Fibroblast of skin of left biceps (primary cell): Measurements from ENCODE around the gene GPRIN3.
"Not testable (repeated sequence)": the region's sequence is repeated elsewhere in the genome, so short reads cannot be mapped to it uniquely, and the experiment has no call there.

Source experiments
- DNase-seq, 2 experiments: peaks; one replicate each; pipeline ENCODE4 v3.0.0-alpha.2; 2013; ENCODE audit warnings: low read depth in 2 of 2

The GPRIN3 gene

DNA sequence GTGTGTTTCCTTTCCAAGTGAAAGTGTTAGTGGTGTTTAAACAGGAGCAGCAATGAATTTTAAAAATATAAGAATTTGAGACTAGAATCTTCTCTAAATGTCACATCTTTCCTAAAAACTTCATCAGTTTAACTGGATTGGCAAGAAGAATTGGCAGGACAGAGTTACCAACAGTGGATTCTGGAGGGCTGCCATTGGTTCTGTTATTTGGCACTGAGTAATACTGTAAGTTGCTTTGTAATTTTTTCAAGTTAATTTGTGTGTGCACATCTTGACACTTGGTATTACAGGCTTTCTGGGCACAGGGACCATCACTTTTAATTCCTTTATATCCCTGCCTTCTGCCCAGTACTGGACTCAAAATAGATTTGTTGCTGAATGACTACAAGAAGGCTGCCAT, 4.5 kb upstream of the GPRIN3 start:
- no peak for DNase-seq

- no peak for DNase-seq
These were observed 3.8 kb upstream of the GPRIN3 start for GRCh38 chr4:89311433-89311832.

DNA sequence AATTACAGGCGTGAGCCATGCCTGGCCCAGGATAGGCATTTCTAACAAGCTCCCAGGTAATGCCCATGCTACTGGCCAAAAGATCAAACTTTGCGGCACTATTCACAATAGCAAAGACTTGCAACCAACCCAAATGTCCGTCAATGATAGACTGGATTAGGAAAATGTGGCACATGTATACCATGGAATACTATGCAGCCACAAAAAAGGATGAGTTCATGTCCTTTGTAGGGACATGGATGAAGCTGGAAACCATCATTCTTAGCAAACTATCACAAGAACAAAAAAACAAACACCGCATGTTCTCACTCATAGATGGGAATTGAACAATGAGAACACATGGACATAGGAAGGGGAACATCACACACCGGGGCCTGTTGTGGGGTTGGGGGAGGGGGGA, 1.6 kb upstream of the GPRIN3 start:
- not testable (repeated sequence) for DNase-seq

- no peak for DNase-seq
These were observed 531 bp upstream of the GPRIN3 start for GRCh38 chr4:89308161-89308500.

GRCh38 chr4:89307178-89307445, 488 bp downstream of the GPRIN3 start:
- no peak for DNase-seq

GRCh38 chr4:89306486-89307177, 968 bp downstream of the GPRIN3 start:
- DNase-seq = no peak

- DNase-seq = no peak
These were observed 1.7 kb downstream of the GPRIN3 start for GRCh38 chr4:89305712-89306437.

- DNase-seq = no peak
These were observed 2.6 kb downstream of the GPRIN3 start for GRCh38 chr4:89305028-89305427.

GRCh38 chr4:89303814-89304388, 3.7 kb downstream of the GPRIN3 start:
- DNase-seq = no peak

DNA sequence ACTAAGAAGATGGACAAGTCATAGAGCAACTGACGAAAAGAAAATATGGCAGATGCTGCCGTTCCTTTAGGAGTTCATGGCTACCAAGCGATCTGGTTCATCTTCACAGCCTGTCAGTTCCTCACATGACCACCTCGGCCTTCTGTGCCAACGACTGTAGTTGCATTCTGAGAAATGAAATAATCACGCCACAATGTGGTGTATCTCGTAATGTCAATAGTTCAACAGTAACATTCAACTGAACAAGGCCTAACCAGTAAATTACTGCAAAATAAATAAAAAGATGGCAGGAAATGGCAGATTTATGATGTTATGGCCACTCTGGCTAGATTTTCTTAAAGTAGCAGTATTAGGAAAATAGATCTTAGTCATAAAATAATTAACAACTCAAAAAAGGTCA, 4.4 kb downstream of the GPRIN3 start:
- DNase-seq = no peak

DNA sequence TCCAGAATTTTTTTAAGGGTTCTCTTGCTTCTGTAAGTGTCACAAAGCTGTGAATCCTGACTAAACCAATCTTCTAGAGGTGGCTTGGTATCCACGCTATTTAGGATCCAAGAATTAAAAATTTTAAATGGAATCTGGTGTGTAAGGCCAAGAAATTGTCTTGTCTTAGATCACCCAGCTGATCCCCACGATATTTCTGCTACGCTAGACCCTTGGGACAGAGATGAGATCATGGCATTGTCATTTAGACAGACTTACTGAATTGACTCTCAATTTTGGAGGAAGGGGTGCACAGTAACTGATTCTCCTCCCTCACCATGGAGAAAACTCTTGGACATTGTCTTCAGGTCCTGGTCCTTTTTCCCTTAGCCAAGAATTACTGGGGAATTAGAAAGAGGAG, 5.7 kb downstream of the GPRIN3 start:
- no peak for DNase-seq

GRCh38 chr4:89301003-89301402, 6.6 kb downstream of the GPRIN3 start:
- DNase-seq = no peak

DNA sequence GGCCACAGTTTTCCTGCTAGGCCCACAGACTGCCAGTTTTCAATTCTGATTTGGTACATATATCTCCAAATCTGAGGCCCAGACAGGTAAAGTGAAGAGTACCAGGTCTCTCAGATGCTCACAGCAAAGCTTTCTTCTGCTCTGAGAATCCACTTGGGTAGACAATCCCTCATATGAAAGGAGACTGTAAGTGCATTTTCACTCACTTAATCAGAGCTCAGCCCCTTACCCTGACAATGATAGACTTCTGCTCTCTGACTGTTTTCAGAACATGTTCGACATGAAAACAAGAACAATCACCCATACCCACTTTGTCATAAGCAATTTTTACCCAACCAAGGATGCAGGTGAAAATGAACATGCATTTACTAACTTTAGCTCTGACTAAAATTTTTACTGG, 7.1 kb downstream of the GPRIN3 start:
- no peak for DNase-seq

- DNase-seq = no peak
These were observed 7.5 kb downstream of the GPRIN3 start for GRCh38 chr4:89300060-89300459.

DNA sequence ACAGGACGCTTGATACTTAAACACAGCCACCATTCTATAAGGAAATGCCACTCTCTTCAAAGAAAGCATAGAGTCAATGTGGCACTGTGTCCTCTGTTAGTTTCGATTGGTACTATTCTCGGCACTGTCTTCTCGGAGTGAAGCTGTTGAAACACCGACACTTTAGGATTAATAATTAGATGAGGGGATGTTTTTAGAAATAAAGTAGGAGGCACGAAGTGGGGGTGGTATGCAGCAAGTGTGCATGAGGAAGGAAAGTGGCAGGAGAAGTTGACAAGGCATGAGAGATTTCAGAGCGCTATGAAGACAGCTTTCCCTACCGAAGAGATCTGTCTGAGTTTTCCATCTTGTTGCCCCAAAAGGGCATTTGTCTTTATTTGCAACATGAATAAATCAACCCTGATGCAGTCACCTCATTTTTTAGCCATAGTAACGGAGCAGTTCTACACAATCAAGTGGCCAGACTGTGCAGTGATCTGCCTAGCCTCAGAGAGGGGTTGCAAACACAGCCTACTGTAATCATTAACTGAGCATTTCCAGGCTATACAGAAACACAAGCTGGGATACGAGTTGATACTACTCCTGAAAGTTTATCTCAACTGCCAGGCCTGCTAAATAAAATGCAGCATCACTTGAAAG, 8.3 kb downstream of the GPRIN3 start:
- no peak for DNase-seq

- DNase-seq = no peak
These were observed 8.8 kb downstream of the GPRIN3 start for GRCh38 chr4:89298788-89299152.

DNA sequence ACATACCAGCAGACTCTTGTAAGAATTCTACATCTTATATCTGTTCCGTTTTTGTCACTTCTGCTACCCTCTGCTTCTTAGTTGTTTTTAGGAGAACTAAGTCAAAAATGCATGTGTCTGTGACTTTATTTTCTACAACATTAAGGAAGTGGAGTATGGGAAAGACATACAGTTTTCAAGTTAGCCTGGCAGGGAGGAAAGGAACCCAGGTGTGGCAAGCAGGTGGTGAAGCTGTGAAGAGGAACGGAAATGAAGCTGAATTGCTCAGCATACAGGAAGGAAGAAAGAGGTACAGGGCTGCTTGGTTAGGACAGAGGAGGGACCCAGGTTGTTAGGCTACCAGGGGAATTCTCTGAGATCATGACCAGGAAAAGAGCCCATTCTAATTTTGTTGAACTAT, 9.4 kb downstream of the GPRIN3 start:
- DNase-seq = no peak

- no peak for DNase-seq
These were observed 10.7 kb downstream of the GPRIN3 start for GRCh38 chr4:89296896-89297295.

- DNase-seq = no peak
These were observed 11.2 kb downstream of the GPRIN3 start for GRCh38 chr4:89296399-89296798.

- no peak for DNase-seq
These were observed 12.1 kb downstream of the GPRIN3 start for GRCh38 chr4:89295415-89295927.

DNA sequence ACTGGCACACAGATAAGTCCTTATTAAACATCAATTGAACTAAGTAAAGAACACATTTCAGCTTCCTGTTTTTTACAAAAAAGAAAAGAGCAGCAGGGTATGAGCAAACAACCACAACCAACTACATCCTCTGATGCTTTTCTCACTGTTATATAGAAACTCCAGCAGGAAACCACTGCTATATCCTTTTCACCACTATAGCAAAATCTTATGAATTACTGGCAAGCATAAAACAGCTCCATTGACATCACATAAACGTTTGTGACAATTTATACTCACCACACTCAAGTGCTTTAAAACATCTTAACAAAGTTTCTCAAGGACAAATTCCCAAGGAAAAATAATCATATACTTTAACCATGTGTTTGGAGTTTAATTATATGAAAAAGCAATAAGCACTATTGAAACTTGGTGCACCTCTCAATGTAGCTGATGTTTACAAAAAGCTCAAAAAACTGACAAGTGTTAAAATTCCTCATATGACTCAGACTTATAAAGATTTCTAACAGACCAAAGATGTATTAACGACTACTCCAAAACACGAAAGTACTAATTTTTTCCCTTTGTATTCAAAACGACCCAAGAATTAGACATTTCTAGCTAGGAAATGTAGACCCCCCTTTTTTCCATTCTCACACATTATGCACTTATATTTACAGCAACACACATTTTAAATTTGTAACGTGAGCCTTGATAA, 12.9 kb downstream of the GPRIN3 start:
- DNase-seq = no peak

DNA sequence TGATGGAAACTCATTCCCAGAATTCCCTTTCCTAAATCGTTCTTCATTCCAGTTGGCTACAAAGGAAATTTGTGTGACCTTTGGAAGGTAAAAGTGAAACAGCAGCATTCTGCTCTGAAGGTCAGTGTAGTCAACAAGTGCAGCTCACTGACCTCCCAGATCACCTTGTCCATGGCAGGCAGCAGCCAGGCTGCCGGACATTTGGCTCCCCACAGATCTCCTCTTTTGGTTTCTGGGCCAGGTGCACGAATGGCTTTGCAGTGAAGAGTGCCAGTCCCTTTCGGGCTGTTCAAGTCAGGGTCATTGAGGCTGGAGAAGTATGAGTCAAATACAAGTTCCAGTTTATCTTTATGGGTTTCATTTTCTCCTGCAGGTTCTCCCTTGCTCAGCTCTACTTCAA, 14.3 kb downstream of the GPRIN3 start:
- no peak for DNase-seq
